CD14-positive monocyte (primary cell): ENCODE measurements around the gene PIGZ. TPM values are rescaled to one million over a fixed set of nuclear protein-coding genes. Genes with fewer than 3 reads are reported as not detected.

Experiments used
- DNase-seq, 3 donors: peaks; one replicate each; pipeline ENCODE4 v3.0.0-alpha.2; 2011 to 2022
- H2AFZ ChIP-seq: 2 replicates; pipeline ENCODE4 v1.6.0; 2012; ENCODE audit warnings: mild to moderate bottlenecking, low read depth, low read length, inconsistent platforms; ENCODE audit not compliant: insufficient read depth, poor library complexity, severe bottlenecking
- H3K27ac ChIP-seq, 2 donors: 1 replicate in 1 of 2; 2 replicates in 1 of 2; pipeline ENCODE4 v1.5.1; 2012 to 2013; ENCODE audit warnings: low read length in 2 of 2, control low read depth in 1 of 2, inconsistent platforms in 1 of 2, low read depth in 1 of 2, mild to moderate bottlenecking in 1 of 2
- H3K27me3 ChIP-seq, 2 donors: one replicate each; pipeline versions ENCODE4 v1.6.0 to v1.6.1; 2011 to 2013; ENCODE audit warnings: low read length in 2 of 2; ENCODE audit not compliant: control insufficient read depth in 2 of 2, insufficient read depth in 2 of 2
- H3K36me3 ChIP-seq, 2 donors: replicated peaks in 1 of 2; 1 replicate in 1 of 2; 2 replicates in 1 of 2; pipeline versions ENCODE4 v1.5.1 to v1.6.1; 2012 to 2013; ENCODE audit warnings: low read length in 2 of 2, control low read depth in 1 of 2, inconsistent platforms in 1 of 2, mild to moderate bottlenecking in 1 of 2; ENCODE audit not compliant: insufficient read depth in 2 of 2, control insufficient read depth in 1 of 2
- H3K4me1 ChIP-seq, 2 donors: 1 replicate in 1 of 2; 2 replicates in 1 of 2; pipeline versions ENCODE4 v1.5.1 to v1.6.1; 2012 to 2013; ENCODE audit warnings: low read length in 2 of 2, control low read depth in 1 of 2, inconsistent platforms in 1 of 2, mild to moderate bottlenecking in 1 of 2, moderate library complexity in 1 of 2; ENCODE audit not compliant: insufficient read depth in 2 of 2, control insufficient read depth in 1 of 2
- H3K4me2 ChIP-seq: replicated peaks from 2 replicates; pipeline ENCODE3; 2012; ENCODE audit warnings: low read length, moderate library complexity, mild to moderate bottlenecking; ENCODE audit not compliant: poor library complexity, severe bottlenecking; ENCODE audit errors: extremely low read depth
- H3K4me3 ChIP-seq, 3 experiments: fragments of 200-600 bp in 1 of 3; sonication (generic) in 1 of 3; replicated peaks in 1 of 3; 1 replicate in 2 of 3; 2 replicates in 1 of 3; pipeline ENCODE4 v1.5.1; 2011 to 2013; ENCODE audit warnings: low read length in 3 of 3, mild to moderate bottlenecking in 3 of 3, control low read depth in 2 of 3, low read depth in 2 of 3, inconsistent platforms in 1 of 3, moderate library complexity in 1 of 3
- H3K79me2 ChIP-seq: 2 replicates; pipeline ENCODE4 v1.6.0; 2012; ENCODE audit warnings: mild to moderate bottlenecking, control low read depth, inconsistent platforms, low read length, moderate library complexity; ENCODE audit not compliant: insufficient read depth
- H3K9ac ChIP-seq: 2 replicates; pipeline ENCODE4 v1.6.0; 2017; ENCODE audit warnings: low read length, mild to moderate bottlenecking; ENCODE audit not compliant: insufficient read depth, poor library complexity, severe bottlenecking
- H3K9me3 ChIP-seq, 2 donors: replicated peaks in 1 of 2; 1 replicate in 1 of 2; 2 replicates in 1 of 2; pipeline versions ENCODE4 v1.5.1 to v1.6.1; 2012 to 2013; ENCODE audit warnings: low read length in 2 of 2, control low read depth in 1 of 2; ENCODE audit not compliant: control insufficient read depth in 1 of 2, insufficient read depth in 1 of 2
- H4K20me1 ChIP-seq: 2 replicates; pipeline ENCODE4 v1.6.0; 2012; ENCODE audit warnings: mild to moderate bottlenecking, low read length, control low read depth, moderate library complexity; ENCODE audit not compliant: insufficient read depth
- H3K27ac Mint-ChIP-seq, 7 donors: one replicate each; pipeline ENCODE4 v1.8.0; 2020; ENCODE audit warnings: mild to moderate bottlenecking in 7 of 7, mixed read lengths in 7 of 7, moderate library complexity in 6 of 7, inconsistent platforms in 2 of 7
- H3K27me3 Mint-ChIP-seq, 3 donors: one replicate each; pipeline ENCODE4 v1.8.0; 2021 to 2022; ENCODE audit warnings: low read depth in 3 of 3, mild to moderate bottlenecking in 3 of 3, mixed read lengths in 3 of 3, moderate library complexity in 3 of 3, inconsistent platforms in 1 of 3
- H3K36me3 Mint-ChIP-seq, 2 donors: one replicate each; pipeline ENCODE4 v1.8.0; 2020; ENCODE audit warnings: mixed read lengths in 2 of 2, inconsistent platforms in 1 of 2, mild to moderate bottlenecking in 1 of 2
- H3K4me1 Mint-ChIP-seq: one replicate; pipeline ENCODE4 v1.8.0; 2020; ENCODE audit warnings: mild to moderate bottlenecking, mixed read lengths
- H3K4me3 Mint-ChIP-seq, 2 donors: one replicate each; pipeline ENCODE4 v1.8.0; 2020; ENCODE audit warnings: mild to moderate bottlenecking in 2 of 2, mixed read lengths in 2 of 2, moderate library complexity in 1 of 2
- H3K9me3 Mint-ChIP-seq, 7 donors: one replicate each; pipeline ENCODE4 v1.8.0; 2020 to 2022; ENCODE audit warnings: mixed read lengths in 7 of 7, mild to moderate bottlenecking in 6 of 7, moderate library complexity in 6 of 7, inconsistent platforms in 2 of 7
- CTCF ChIP-seq: fragments of 200-600 bp; IDR thresholded peaks from one replicate; pipeline ENCODE4 v1.8.0; 2022; ENCODE audit warnings: antibody characterized with exemption, mild to moderate bottlenecking
- WGBS: methylation state at CpG from one replicate; pipeline ENCODE4 v1.1.5; 2013; ENCODE audit warnings: missing lambda C conversion rate; ENCODE audit not compliant: insufficient coverage; 5-methylcytosine and 5-hydroxymethylcytosine counted together
- intact Hi-C, 2 donors: fragments of 100-400 bp; cut with micrococcal nuclease; formaldehyde crosslinking; loops; one replicate each; pipeline versions ENCODE4 v1.15.0 to v1.15.1; 2023
- polyA plus RNA-seq, 3 donors: library from polyadenylated mRNA; depleted of rRNA in 1 of 3; unstranded in 2 of 3; stranded (reverse) in 1 of 3; fragments of 300-500 nt in 2 of 3; fragments of >200 nt in 1 of 3; fragmentation: Illumina TruSeq in 2 of 3; gene quantifications; 1 replicate in 2 of 3; 2 replicates in 1 of 3; pipeline ENCODE4 v1.2.3, GENCODE V29; 2012 to 2021

PIGZ gene
- polyA plus RNA-seq, 3 donors: 1.6 to 3.8 (median 1.9) TPM

- WGBS: 100% methylated on average over 2 of the region's 3 CpGs
- TF ChIP-seq CTCF: no peak
- no peaks in the 10 kb centered on the region for H4K20me1 ChIP-seq
- H3K4me1 ChIP-seq: no peaks in the 10 kb centered on the region
- H3K27me3 ChIP-seq: no peaks in the 10 kb centered on the region
- H3K79me2 ChIP-seq: no peaks in the 10 kb centered on the region
- no peak overlapping the region for H3K4me2 ChIP-seq
- peaks cover 0 to 7% of the 10 kb centered on the region in 2 donors for H3K36me3 Mint-ChIP-seq
- H3K27ac ChIP-seq: no peak overlapping the region
- no peak for DNase-seq
- H3K9me3 Mint-ChIP-seq: peaks cover 0 to 2% (median 0%) of the 10 kb centered on the region in 7 donors
- H3K27ac Mint-ChIP-seq: no peak overlapping the region
- no peak overlapping the region for H3K4me3 ChIP-seq
- H3K9me3 ChIP-seq: no peaks in the 10 kb centered on the region
- H3K36me3 ChIP-seq: peaks cover 0 to 5% of the 10 kb centered on the region in 2 donors
- no peak overlapping the region for H2AFZ ChIP-seq
- intact Hi-C loops: no loop called here
- no peaks in the 10 kb centered on the region for H3K4me1 Mint-ChIP-seq
- H3K9ac ChIP-seq: no peak overlapping the region
- no peak overlapping the region for H3K4me3 Mint-ChIP-seq
- H3K27me3 Mint-ChIP-seq: peaks cover 0 to 4% (median 1%) of the 10 kb centered on the region in 3 donors
These were observed 17.3 kb downstream of the PIGZ start for GRCh38 chr3:196951371-196951770.

GRCh38 chr3:196949750-196950149 is 18.9 kb downstream of the PIGZ start:
- Histone ChIP-seq H4K20me1 (no peaks in the 10 kb centered on the region), H3K27ac (no peak overlapping the region), H3K4me1 (no peaks in the 10 kb centered on the region), H3K9me3 (no peaks in the 10 kb centered on the region), H2AFZ (no peak overlapping the region), H3K79me2 (no peaks in the 10 kb centered on the region), H3K36me3 (peaks cover 0 to 5% of the 10 kb centered on the region in 2 donors), H3K27me3 (no peaks in the 10 kb centered on the region), H3K9ac (no peak overlapping the region), H3K4me3 (no peak overlapping the region), H3K4me2 (no peak overlapping the region)
- Mint-ChIP-seq H3K36me3 (peaks cover 0 to 9% of the 10 kb centered on the region in 2 donors), H3K27ac (peak overlapping the region in 1 of 7 donors; percentile 71), H3K4me1 (no peaks in the 10 kb centered on the region), H3K27me3 (peaks cover 0 to 3% (median 1%) of the 10 kb centered on the region in 3 donors), H3K4me3 (no peak overlapping the region), H3K9me3 (peaks cover 0 to 2% (median 0%) of the 10 kb centered on the region in 7 donors)
- DNase-seq: no peak
- no peak for TF ChIP-seq CTCF
- 90% methylated on average over 2 of the region's 6 CpGs for WGBS
- intact Hi-C loops: no loop called here
